GM11168 (cell line): ENCODE results near the gene MYO10.
"Not testable (repeated sequence)": the region's sequence is repeated elsewhere in the genome, so short reads cannot be mapped to it uniquely, and the experiment has no call there.

Source experiments
- in situ Hi-C: fragments of 300-500 bp; cut with MboI; formaldehyde crosslinking; loops from one replicate; pipeline ENCODE4 v1.12.0; 2022; ENCODE audit warnings: low sequenced_read_pairs; ENCODE audit not compliant: unreplicated experiment

The MYO10 gene

GRCh38 chr5:16894236-16895057 lies 41.6 kb downstream of the MYO10 start:
- in situ Hi-C loops = no loop called here

- in situ Hi-C loops = no loop called here
Observed at GRCh38 chr5:16891033-16891432, 45.1 kb downstream of the MYO10 start.

- in situ Hi-C loops = no loop called here
Observed at GRCh38 chr5:16889972-16890519, 46.0 kb downstream of the MYO10 start.

- in situ Hi-C loops = no loop called here
Observed at GRCh38 chr5:16889203-16889971, 46.7 kb downstream of the MYO10 start.

DNA sequence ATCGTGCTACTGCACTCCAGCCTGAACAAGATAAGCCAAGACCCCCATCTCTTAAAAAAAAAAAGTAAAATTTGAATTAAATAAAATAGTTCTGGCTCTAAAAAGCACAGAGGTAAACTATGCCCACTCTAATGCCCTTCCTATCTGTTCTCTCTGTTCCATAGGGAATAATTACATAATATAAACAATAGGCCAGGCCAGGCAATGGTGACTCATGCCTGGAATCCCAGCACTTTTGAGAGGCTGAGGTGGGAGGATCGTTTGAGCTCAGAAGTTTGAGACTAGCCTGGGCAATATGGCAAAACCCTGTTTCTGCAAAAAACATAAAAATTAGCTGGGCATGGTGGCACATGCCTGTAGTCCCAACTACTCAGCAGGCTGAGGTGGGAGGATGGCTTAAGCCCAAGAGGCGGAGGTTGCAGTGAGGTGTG lies 47.4 kb downstream of the MYO10 start:
- in situ Hi-C loops = no loop called here

DNA sequence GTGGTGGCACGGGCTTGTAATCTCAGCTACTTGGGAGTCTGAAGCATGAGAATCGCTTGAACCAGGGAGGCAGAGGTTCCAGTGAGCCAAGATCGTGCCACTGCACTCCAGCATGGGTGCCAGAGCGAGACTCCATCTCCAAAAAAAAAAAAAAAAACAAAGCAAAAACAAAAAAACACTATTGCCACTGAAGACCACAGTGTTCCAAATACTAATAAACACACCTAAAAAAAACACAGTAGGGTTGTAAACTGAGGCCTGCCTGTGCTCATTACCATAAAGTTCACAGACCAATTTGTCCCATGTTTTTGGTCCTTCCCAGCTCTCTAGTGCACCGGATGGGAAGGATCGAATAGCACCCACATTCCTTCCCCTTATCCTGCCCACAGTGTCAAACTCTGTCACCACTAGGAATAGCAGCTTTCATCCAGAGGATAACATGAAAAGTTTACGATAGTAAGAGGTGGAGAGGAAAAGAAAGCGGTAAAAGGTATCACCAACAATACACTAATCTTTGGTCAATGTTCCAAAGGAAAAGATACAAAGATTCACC lies 49.2 kb downstream of the MYO10 start:
- in situ Hi-C loops = no loop called here

DNA sequence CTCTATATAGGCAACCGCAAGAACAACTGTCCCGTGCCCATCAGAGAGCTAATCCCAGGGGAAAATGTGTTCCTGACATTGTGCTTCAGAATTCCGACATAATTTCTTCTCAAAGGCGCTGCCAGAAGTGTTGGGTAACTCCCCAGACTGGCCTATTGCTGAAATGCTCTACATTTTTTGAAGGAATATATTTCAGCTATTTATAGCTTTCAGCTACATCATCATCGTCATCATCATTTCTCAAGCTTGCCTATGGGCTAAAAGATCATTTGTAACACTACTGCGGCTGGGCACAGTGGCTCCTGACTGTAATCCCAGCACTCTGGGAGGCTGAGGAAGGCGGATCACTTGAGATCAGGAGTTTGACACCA lies 49.7 kb downstream of the MYO10 start:
- in situ Hi-C loops = no loop called here

DNA sequence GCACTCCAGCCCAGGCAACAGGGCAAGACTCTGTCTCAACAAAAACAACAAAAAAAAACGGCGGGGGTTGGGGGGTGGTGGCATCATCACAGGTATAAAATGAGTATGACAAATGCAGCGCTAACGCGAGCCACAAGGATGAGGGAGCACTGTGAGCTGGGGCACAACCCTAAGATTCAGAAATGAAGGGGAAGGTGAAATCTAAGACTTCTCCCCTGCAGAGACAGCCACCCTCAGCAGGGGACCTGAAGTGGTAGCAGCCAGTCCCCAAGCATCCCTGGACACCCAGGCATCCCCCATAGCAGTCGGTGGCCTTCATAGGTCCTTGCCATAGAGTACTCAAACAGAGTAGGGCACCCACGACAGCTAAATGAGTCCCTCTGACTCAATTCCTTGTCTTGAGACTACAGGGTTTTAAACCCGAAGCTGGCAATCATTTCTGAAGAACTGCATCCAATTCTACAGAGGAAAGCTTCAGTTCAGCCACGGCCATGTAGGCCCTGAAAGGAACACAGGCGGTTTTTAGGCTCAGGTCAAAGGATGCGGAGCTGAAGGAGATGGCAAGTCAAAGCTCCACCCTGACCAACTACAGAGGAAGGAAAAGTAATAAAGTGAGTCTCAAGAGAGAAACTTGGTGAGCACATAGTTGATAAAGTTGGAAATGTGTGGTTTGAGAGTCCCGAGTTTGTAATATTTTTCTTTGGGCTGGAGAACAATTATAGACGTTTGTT lies 50.3 kb downstream of the MYO10 start:
- in situ Hi-C loops = no loop called here

DNA sequence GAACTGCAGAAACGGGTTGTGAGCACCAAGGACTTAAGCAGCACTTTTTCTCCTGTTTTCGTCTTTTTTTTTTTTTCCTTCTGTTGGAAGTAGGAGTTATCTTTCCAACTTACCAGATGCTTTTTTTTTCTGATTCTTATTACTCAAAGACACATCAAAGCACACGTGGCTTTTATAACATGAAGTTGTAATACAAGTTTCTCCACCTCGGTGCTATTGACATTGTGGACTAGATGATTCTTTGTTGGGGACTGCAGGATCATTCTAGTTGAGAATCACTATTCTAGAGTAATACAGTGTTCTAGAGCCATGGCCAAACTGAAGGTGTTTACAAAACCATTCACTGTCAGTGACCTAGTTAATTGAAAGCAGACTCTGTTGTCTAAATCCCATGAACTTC lies 51.5 kb downstream of the MYO10 start:
- in situ Hi-C loops = no loop called here

- in situ Hi-C loops = no loop called here
Observed at GRCh38 chr5:16883806-16884205, 52.3 kb downstream of the MYO10 start.

- in situ Hi-C loops = no loop called here
Observed at GRCh38 chr5:16883176-16883575, 52.9 kb downstream of the MYO10 start.

DNA sequence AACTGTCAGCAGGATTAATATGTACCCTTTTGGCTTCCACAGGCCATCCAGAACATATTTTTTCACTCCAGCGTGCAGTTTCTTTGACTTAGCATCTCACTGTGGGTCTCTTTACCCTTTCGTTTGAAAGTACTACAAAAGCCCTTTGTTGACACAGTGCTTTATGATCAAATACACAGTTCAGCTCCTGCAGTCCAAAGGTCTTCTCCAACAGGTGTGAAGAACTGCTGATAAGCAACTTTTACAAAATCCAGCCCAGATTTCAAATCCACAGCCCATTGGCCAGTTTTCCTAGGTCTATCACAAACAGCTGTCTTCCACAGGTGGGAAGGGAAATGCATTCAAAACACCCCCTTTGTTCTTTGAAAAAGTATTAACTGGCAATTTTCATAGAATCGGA lies 54.8 kb downstream of the MYO10 start:
- in situ Hi-C loops = no loop called here

GRCh38 chr5:16880547-16880946 lies 55.5 kb downstream of the MYO10 start:
- in situ Hi-C loops = no loop called here

DNA sequence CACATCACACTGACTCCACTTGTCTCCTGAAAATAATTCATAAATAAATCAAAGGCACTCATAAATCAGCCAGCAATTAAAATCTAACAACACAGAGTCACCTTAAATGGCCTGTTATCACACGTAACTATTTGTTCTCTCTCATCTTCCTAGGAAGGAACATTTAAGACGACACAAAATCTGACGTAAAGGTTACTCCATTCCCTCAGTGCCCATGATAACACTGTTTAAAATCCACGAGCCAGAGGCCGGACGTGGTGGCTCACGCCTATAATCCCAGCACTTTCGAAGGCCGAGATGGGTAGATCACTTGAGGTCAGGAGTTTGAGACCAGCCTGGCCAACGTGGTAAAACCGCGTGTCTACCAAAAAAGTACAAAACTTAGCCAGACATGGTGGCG lies 56.4 kb downstream of the MYO10 start:
- in situ Hi-C loops = no loop called here

DNA sequence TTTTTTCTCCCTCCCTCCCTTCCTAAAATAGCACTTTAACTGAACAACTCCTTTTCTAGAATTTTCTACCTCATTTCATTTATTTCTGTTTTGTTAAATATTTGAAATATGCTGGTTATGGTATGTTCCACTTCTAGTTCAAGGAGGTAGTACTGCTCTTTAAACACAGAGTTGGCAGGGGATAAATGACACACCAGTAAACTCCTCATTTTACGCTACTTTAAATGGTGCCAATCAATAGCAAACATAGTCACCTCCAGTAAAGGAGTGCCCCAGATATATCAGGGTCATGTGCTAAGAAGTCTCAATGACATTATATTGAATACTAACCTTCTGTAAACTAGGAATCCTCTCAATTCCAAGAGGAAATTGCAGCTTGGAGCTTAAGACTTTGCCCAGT lies 56.9 kb downstream of the MYO10 start:
- in situ Hi-C loops = no loop called here

DNA sequence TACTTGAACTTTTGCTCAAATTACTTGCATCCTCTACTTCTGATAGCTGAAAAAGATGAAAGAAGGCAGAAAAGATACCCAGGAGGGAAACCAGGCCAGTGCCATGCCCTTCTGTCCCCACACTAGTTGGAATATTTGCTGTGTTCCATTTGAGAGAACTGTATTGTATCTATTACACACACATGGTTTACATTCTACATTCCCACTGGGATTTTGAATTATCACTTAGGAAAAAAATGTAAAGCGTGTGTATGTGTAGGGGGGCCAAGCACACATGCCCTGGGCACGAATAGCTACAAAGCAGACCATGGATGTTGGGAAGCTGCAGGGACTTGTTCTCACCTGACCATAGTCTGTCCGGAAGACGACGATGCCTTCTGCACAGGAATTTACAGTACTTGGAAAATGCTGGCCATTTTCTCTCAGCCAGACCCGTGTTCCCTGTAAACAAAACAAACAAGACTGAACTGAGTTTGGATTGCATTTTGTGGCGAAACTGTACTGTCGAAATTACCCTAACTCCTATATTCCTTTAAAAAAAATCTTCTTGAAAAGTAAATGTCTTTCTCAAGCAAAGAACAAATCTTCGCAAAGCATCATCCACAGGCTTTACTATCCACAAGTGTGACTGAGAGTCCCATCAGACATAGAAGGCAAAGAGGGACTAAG lies 58.7 kb downstream of the MYO10 start:
- in situ Hi-C loops = no loop called here

DNA sequence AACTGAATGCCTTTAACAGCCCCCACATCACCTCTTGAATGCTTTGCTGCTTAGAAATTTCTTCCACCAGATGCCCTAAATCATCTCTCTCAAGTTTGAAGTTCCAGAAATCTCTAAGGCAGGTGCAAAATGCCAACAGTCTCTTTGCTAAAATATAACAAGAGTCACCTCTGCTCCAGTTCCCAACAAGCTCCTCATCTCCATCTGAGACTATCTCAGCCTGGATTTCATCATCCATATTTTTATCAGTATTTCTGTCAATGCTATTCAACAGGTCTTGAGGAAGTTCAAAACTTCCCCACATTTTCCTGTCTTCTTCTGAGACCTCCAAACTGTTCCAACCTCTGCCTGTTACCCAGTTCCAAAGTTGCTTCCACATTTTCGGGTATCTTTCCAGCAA lies 61.7 kb downstream of the MYO10 start:
- in situ Hi-C loops = not testable (repeated sequence)

GRCh38 chr5:16871746-16872339 lies 64.2 kb downstream of the MYO10 start:
- in situ Hi-C loops = no loop called here

DNA sequence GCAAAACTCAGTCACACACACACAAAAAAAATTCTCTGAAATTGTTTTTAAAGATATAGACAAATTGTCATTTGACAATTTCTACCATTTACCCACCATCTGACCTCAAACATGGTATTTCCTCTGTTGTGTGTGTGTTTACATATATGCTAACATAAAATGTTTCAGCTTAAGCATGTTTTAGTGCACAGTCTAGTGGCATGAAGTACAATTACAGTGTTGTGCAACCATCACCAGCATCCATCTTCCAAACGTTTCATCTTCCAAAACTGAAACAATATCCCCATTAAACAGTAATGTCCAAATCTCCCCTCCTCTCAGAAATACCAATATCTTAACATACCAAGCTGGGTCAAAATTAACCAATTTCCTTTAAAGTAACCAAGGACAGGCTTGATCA lies 65.2 kb downstream of the MYO10 start:
- in situ Hi-C loops = no loop called here
